ENCODE data around the gene ZBTB48. TPM values are rescaled to one million over a fixed set of nuclear protein-coding genes. Genes with fewer than 3 reads are reported as not detected.

Gene ZBTB48
- total RNA-seq, 1 donor from 2014 or later, result 18.9 TPM

- no peak for DNase-seq (ENCODE audit: low spot score)
Measured at GRCh38 chr1:6603915-6604558, 24.2 kb downstream of the ZBTB48 start.

GRCh38 chr1:6612641-6613360 lies 33.0 kb downstream of the ZBTB48 start:
- no peak for DNase-seq (ENCODE audit: low spot score)

GRCh38 chr1:6613361-6614018 lies 33.7 kb downstream of the ZBTB48 start, which contains the start of gene PHF13:
TSS of gene PHF13 (plus strand) at chr1:6613731. CDS start at chr1:6614067, 336 bp downstream.
- DNase-seq (ENCODE audit: low spot score), result peak; percentile 100

- DNase-seq (ENCODE audit: low spot score), result no peak
Measured at GRCh38 chr1:6614019-6614928, 34.5 kb downstream of the ZBTB48 start.

GRCh38 chr1:6614929-6615785 lies 35.4 kb downstream of the ZBTB48 start:
- DNase-seq (ENCODE audit: low spot score), result no peak

GRCh38 chr1:6619045-6619444 lies 39.3 kb downstream of the ZBTB48 start:
- no peak for DNase-seq (ENCODE audit: low spot score)

- no peak for DNase-seq (ENCODE audit: low spot score)
Measured at GRCh38 chr1:6621429-6622391, 41.9 kb downstream of the ZBTB48 start.

- no peak for DNase-seq (ENCODE audit: low spot score)
Measured at GRCh38 chr1:6622396-6623152, 42.8 kb downstream of the ZBTB48 start.

GRCh38 chr1:6623269-6623965 lies 43.6 kb downstream of the ZBTB48 start:
- DNase-seq (ENCODE audit: low spot score), result no peak

- DNase-seq (ENCODE audit: low spot score), result peak; percentile 96
Measured at GRCh38 chr1:6624710-6625583, 45.2 kb downstream of the ZBTB48 start, which contains the start of gene THAP3. TSS of gene THAP3 (plus strand) at chr1:6624868. CDS start at chr1:6625219, 351 bp downstream.

- no peak for DNase-seq (ENCODE audit: low spot score)
Measured at GRCh38 chr1:6625584-6626149, 45.9 kb downstream of the ZBTB48 start.

- no peak for DNase-seq (ENCODE audit: low spot score)
Measured at GRCh38 chr1:6627031-6627430, 47.2 kb downstream of the ZBTB48 start.

- DNase-seq (ENCODE audit: low spot score), result no peak
Measured at GRCh38 chr1:6627841-6628545, 48.2 kb downstream of the ZBTB48 start.

GRCh38 chr1:6628971-6629479 lies 49.2 kb downstream of the ZBTB48 start:
- DNase-seq (ENCODE audit: low spot score), result no peak

- DNase-seq (ENCODE audit: low spot score), result no peak
Measured at GRCh38 chr1:6630027-6630426, 50.2 kb downstream of the ZBTB48 start.

Data from mesenteric fat pad (tissue), 1 donor.